H1 (cell line): ENCODE data around the gene SLC45A1. TPM values are rescaled to one million over a fixed set of nuclear protein-coding genes. Genes with fewer than 3 reads are reported as not detected.

ENCODE experiments used
- CTCF ChIA-PET: fragments of 300-600 bp; sonication (Branson Sonifier 250); formaldehyde crosslinking; loops from one replicate; lab custom pipeline; 2021; ENCODE audit not compliant: partially characterized antibody; lab: Charles Lee
- POLR2A ChIA-PET: fragments of 300-600 bp; sonication (Branson Sonifier 250); formaldehyde crosslinking; loops from one replicate; lab custom pipeline; 2021; ENCODE audit warnings: inconsistent platforms; ENCODE audit not compliant: partially characterized antibody; lab: Charles Lee
- DNase-seq, 2 experiments: peaks; one replicate each; pipeline versions ENCODE4 v3.0.0 to v3.0.0-alpha.2; 2010 to 2022; ENCODE audit warnings: low spot score in 2 of 2, low read depth in 1 of 2, mixed read lengths in 1 of 2
- FAIRE-seq: peaks from 2 replicates; lab custom pipeline; 2011; peaks lifted over from hg19 to GRCh38; lab: Jason Lieb, UNC
- H2AFZ ChIP-seq: 2 replicates; pipeline ENCODE4 v1.8.1; 2012; ENCODE audit warnings: low read length, inconsistent platforms
- H2AK5ac ChIP-seq: 2 replicates; pipeline ENCODE4 v1.6.1; 2013; ENCODE audit warnings: low read depth, low read length
- H2BK120ac ChIP-seq: replicated peaks from 2 replicates; pipeline ENCODE3; 2013; ENCODE audit warnings: low read depth, low read length, inconsistent platforms
- H2BK12ac ChIP-seq: 2 replicates; pipeline ENCODE4 v1.6.1; 2013; ENCODE audit warnings: low read depth, low read length
- H2BK15ac ChIP-seq: 2 replicates; pipeline ENCODE4 v1.6.1; 2013; ENCODE audit warnings: low read length
- H2BK20ac ChIP-seq: 2 replicates; pipeline ENCODE4 v1.6.1; 2013; ENCODE audit warnings: low read length
- H2BK5ac ChIP-seq: 2 replicates; pipeline ENCODE4 v1.6.1; 2013; ENCODE audit warnings: low read depth, low read length
- H3K14ac ChIP-seq: 2 replicates; pipeline ENCODE4 v1.6.1; 2013; ENCODE audit warnings: inconsistent platforms; ENCODE audit not compliant: insufficient read length
- H3K18ac ChIP-seq: 2 replicates; pipeline ENCODE4 v1.6.1; 2013; ENCODE audit warnings: low read length; ENCODE audit errors: extremely low read depth
- H3K23ac ChIP-seq: 2 replicates; pipeline ENCODE4 v1.6.1; 2013; ENCODE audit warnings: inconsistent platforms; ENCODE audit not compliant: insufficient read length
- H3K23me2 ChIP-seq: 2 replicates; pipeline ENCODE4 v1.6.1; 2013; ENCODE audit warnings: low read depth, low read length
- H3K27ac ChIP-seq: 2 replicates; pipeline ENCODE4 v1.6.1; 2011; ENCODE audit warnings: low read depth, low read length, inconsistent platforms
- H3K27me3 ChIP-seq, 4 experiments: replicated peaks in 1 of 4; 1 replicate in 1 of 4; 2 replicates in 3 of 4; pipeline versions ENCODE4 v1.6.1 to v1.8.1; 2011 to 2013; ENCODE audit warnings: low read length in 3 of 4, mild to moderate bottlenecking in 3 of 4, inconsistent platforms in 2 of 4, mixed read lengths in 2 of 4, moderate library complexity in 1 of 4; ENCODE audit not compliant: control insufficient read depth in 3 of 4, insufficient read depth in 3 of 4; ENCODE audit errors: extremely low read depth in 1 of 4
- H3K36me3 ChIP-seq, 4 experiments: 2 replicates each; pipeline versions ENCODE4 v1.6.1 to v1.8.1; 2011 to 2013; ENCODE audit warnings: mild to moderate bottlenecking in 4 of 4, low read length in 3 of 4, moderate library complexity in 2 of 4, control low read depth in 1 of 4, inconsistent platforms in 1 of 4; ENCODE audit not compliant: insufficient read depth in 4 of 4, control insufficient read depth in 2 of 4
- H3K4ac ChIP-seq: replicated peaks from 2 replicates; pipeline ENCODE3; 2013; ENCODE audit warnings: low read length, low read depth, mixed read lengths, inconsistent platforms; ENCODE audit not compliant: insufficient read length
- H3K4me1 ChIP-seq, 4 experiments: replicated peaks in 1 of 4; 1 replicate in 1 of 4; 2 replicates in 3 of 4; pipeline versions ENCODE4 v1.6.1 to v1.8.1; 2011 to 2013; ENCODE audit warnings: low read length in 3 of 4, inconsistent platforms in 2 of 4, mixed read lengths in 1 of 4; ENCODE audit not compliant: insufficient read depth in 4 of 4, control insufficient read depth in 3 of 4
- H3K4me2 ChIP-seq, 2 experiments: 2 replicates each; pipeline versions ENCODE4 v1.6.1 to v1.8.1; 2011 to 2013; ENCODE audit warnings: low read depth in 2 of 2, low read length in 2 of 2, control low read depth in 1 of 2, inconsistent platforms in 1 of 2, mild to moderate bottlenecking in 1 of 2; ENCODE audit not compliant: insufficient read depth in 1 of 2
- H3K4me3 ChIP-seq, 4 experiments: fragments of 200-600, 300-600 bp in 1 of 4; sonication (generic), shearing (Covaris generic), sonication (Bioruptor Twin) in 1 of 4; 2 replicates each; pipeline versions ENCODE4 v1.5.1 to v1.8.1; 2011 to 2016; ENCODE audit warnings: low read length in 4 of 4, low read depth in 3 of 4, control low read depth in 2 of 4, inconsistent platforms in 2 of 4, mild to moderate bottlenecking in 2 of 4, mixed read lengths in 1 of 4, moderate library complexity in 1 of 4; ENCODE audit not compliant: insufficient read depth in 2 of 4; ENCODE audit errors: extremely low read depth in 1 of 4
- H3K56ac ChIP-seq: replicated peaks from 2 replicates; pipeline ENCODE3; 2013; ENCODE audit warnings: low read depth, mild to moderate bottlenecking, mixed read lengths, low read length, inconsistent platforms; ENCODE audit not compliant: insufficient read length
- H3K79me1 ChIP-seq: 2 replicates; pipeline ENCODE4 v1.6.1; 2013; ENCODE audit warnings: low read depth, low read length, control low read depth
- H3K79me2 ChIP-seq, 2 experiments: 2 replicates each; pipeline versions ENCODE4 v1.6.1 to v1.8.1; 2012 to 2013; ENCODE audit warnings: low read length in 2 of 2, mild to moderate bottlenecking in 2 of 2, inconsistent platforms in 1 of 2; ENCODE audit not compliant: insufficient read depth in 2 of 2, control insufficient read depth in 1 of 2
- H3K9ac ChIP-seq, 4 experiments: replicated peaks in 1 of 4; 1 replicate in 1 of 4; 2 replicates in 3 of 4; pipeline versions ENCODE4 v1.6.1 to v1.8.1; 2011 to 2013; ENCODE audit warnings: low read depth in 3 of 4, low read length in 3 of 4, control low read depth in 2 of 4, mild to moderate bottlenecking in 2 of 4, moderate library complexity in 2 of 4, inconsistent platforms in 1 of 4; ENCODE audit errors: extremely low read depth in 1 of 4
- H3K9me3 ChIP-seq, 2 experiments: 2 replicates each; pipeline versions ENCODE4 v1.6.1 to v1.8.1; 2012 to 2013; ENCODE audit warnings: mild to moderate bottlenecking in 2 of 2, moderate library complexity in 2 of 2, control low read depth in 1 of 2, inconsistent platforms in 1 of 2, low read depth in 1 of 2, low read length in 1 of 2, mixed read lengths in 1 of 2; ENCODE audit not compliant: insufficient read depth in 2 of 2
- H4K20me1 ChIP-seq, 2 experiments: replicated peaks in 1 of 2; 2 replicates each; pipeline versions ENCODE3 to v1.8.1; 2011 to 2013; ENCODE audit warnings: inconsistent platforms in 2 of 2, low read length in 2 of 2, mild to moderate bottlenecking in 1 of 2; ENCODE audit not compliant: insufficient read depth in 2 of 2, control insufficient read depth in 1 of 2
- H4K5ac ChIP-seq: 2 replicates; pipeline ENCODE4 v1.6.1; 2013; ENCODE audit warnings: low read length, low read depth, mixed read lengths, inconsistent platforms; ENCODE audit not compliant: insufficient read length
- H4K8ac ChIP-seq: 2 replicates; pipeline ENCODE4 v1.8.0; 2013; ENCODE audit warnings: mild to moderate bottlenecking, moderate library complexity, low read length, inconsistent platforms; ENCODE audit not compliant: insufficient read depth; ENCODE audit errors: extremely low read depth
- H4K91ac ChIP-seq: replicated peaks from 2 replicates; pipeline ENCODE3; 2013; ENCODE audit warnings: low read length, mixed read lengths, inconsistent platforms; ENCODE audit not compliant: insufficient read length
- ATF3 ChIP-seq: IDR thresholded peaks from 2 replicates; pipeline ENCODE4 v1.6.1; 2011; ENCODE audit warnings: low read depth, mild to moderate bottlenecking, low read length; ENCODE audit not compliant: insufficient read depth
- CBX5 ChIP-seq: fragments of 300-800, 300-1000 bp; sonication (generic); IDR thresholded peaks from 2 replicates; pipeline ENCODE4 v1.7.1; 2016; ENCODE audit warnings: antibody characterized with exemption, low read length, low read depth
- CHD1 ChIP-seq: IDR thresholded peaks from 2 replicates; pipeline ENCODE4 v1.6.1; 2012; ENCODE audit warnings: low read depth, low read length, improper control_type of control experiment
- GABPA ChIP-seq: IDR thresholded peaks from 2 replicates; pipeline ENCODE4 v1.6.1; 2011; ENCODE audit warnings: mild to moderate bottlenecking, low read length, moderate library complexity, borderline replicate concordance; ENCODE audit not compliant: insufficient read depth
- HDAC6 ChIP-seq: IDR thresholded peaks from one replicate; pipeline ENCODE4 v1.7.1; 2012; ENCODE audit warnings: low read depth, mild to moderate bottlenecking, inconsistent platforms, low read length, moderate library complexity
- JUN ChIP-seq: IDR thresholded peaks from 2 replicates; pipeline ENCODE4 v1.6.1; 2011; ENCODE audit warnings: low read depth, mild to moderate bottlenecking, improper control_type of control experiment, low read length
- KDM1A ChIP-seq: fragments of 200-600, 300-600 bp; sonication (generic); IDR thresholded peaks from 2 replicates; pipeline ENCODE4 v1.7.1; 2016; ENCODE audit warnings: mild to moderate bottlenecking, low read length, borderline replicate concordance
- NANOG ChIP-seq: IDR thresholded peaks from 2 replicates; pipeline ENCODE4 v1.6.1; 2011; ENCODE audit warnings: low read length, low read depth, mild to moderate bottlenecking, inconsistent platforms; ENCODE audit not compliant: insufficient read depth, poor library complexity, severe bottlenecking
- POU5F1 ChIP-seq: IDR thresholded peaks from 2 replicates; pipeline ENCODE4 v1.6.1; 2011; ENCODE audit warnings: low read depth, mild to moderate bottlenecking, low read length, moderate library complexity
- SP2 ChIP-seq: IDR thresholded peaks from 2 replicates; pipeline ENCODE4 v1.6.1; 2012; ENCODE audit warnings: mild to moderate bottlenecking, low read length, inconsistent platforms
- TCF12 ChIP-seq: IDR thresholded peaks from 2 replicates; pipeline ENCODE4 v1.6.1; 2011; ENCODE audit warnings: low read depth, mild to moderate bottlenecking, low read length
- TEAD4 ChIP-seq: IDR thresholded peaks from 2 replicates; pipeline ENCODE4 v1.6.1; 2012; ENCODE audit warnings: low read depth, low read length, inconsistent platforms, mixed read lengths
- WGBS, 2 experiments: shearing (Covaris generic) in 1 of 2; methylation state at CpG; one replicate each; pipeline versions ENCODE4 v1.1.6 to v1.1.7; 2013 to 2015; ENCODE audit warnings: low lambda C conversion rate in 2 of 2, mixed read lengths in 2 of 2, inconsistent platforms in 1 of 2, low coverage in 1 of 2, missing lambda C conversion rate in 1 of 2; ENCODE audit not compliant: insufficient replicate concordance in 2 of 2, insufficient coverage in 1 of 2, insufficient read length in 1 of 2; ENCODE audit errors: extremely low coverage in 1 of 2, missing lambda C conversion rate in 1 of 2; 5-methylcytosine and 5-hydroxymethylcytosine counted together
- polyA plus RNA-seq, 7 experiments: library from polyadenylated mRNA; depleted of rRNA in 3 of 7; stranded (reverse) in 5 of 7; unstranded in 2 of 7; fragments of >200 nt in 5 of 7; fragments of 200-250 nt in 2 of 7; gene quantifications; 1 replicate in 5 of 7; 2 replicates in 1 of 7; 4 replicates in 1 of 7; pipeline versions ENCODE4 v1.2.1 to v1.2.3, GENCODE V29; 2011 to 2013; ENCODE audit warnings: missing spikeins in 2 of 7, mixed read lengths in 2 of 7
- total RNA-seq: library from RNA; stranded (reverse); fragmentation: NEBNext Ultra II Directional; extraction: Animal tissue kit (Norgen Biotek cat#: 25700); gene quantifications from 2 replicates; pipeline ENCODE4 v1.2.1, GENCODE V29; 2021

Gene SLC45A1
- total and polyA plus RNA-seq, 2 of the 8 experiments (the other 6 are each of a cell fraction or from before 2014, with no cell fraction given) = 1.0 to 1.7 TPM

- no peak overlapping the region for H2BK5ac ChIP-seq
- peaks cover 14 to 52% (median 43%) of the 10 kb centered on the region in 4 experiments for H3K36me3 ChIP-seq
- no peak overlapping the region for H3K18ac ChIP-seq
- H3K14ac ChIP-seq = no peak overlapping the region
- peaks cover 0 to 4% (median 1%) of the 10 kb centered on the region in 4 experiments; a peak in 2 of 7 replicates for H3K4me1 ChIP-seq
- FAIRE-seq = no peak
- no peaks in the 10 kb centered on the region for H3K27me3 ChIP-seq
- CTCF ChIA-PET = interaction anchor here (0.6 to 1.2 kb wide), 2 partner anchors 40 to 716 kb away, joined by 3 read pairs; no protein-coding TSS in a partner anchor
- H3K9ac ChIP-seq = no peak overlapping the region
- no peak overlapping the region for H2BK20ac ChIP-seq
- H3K4me2 ChIP-seq = no peak overlapping the region
- no peak overlapping the region for H2BK120ac ChIP-seq
- H3K27ac ChIP-seq = no peak overlapping the region
- H4K5ac ChIP-seq = no peak overlapping the region
- H3K23ac ChIP-seq = no peak overlapping the region
- H3K56ac ChIP-seq = no peak overlapping the region
- H4K20me1 ChIP-seq = peaks cover 9 to 13% of the 10 kb centered on the region in 2 experiments
- H2BK15ac ChIP-seq = no peak overlapping the region
- H3K9me3 ChIP-seq = no peaks in the 10 kb centered on the region
- H3K79me1 ChIP-seq = peaks cover 3% of the 10 kb centered on the region; the same call in 1 of the 2 replicates
- H2AFZ ChIP-seq = no peak overlapping the region
- H2AK5ac ChIP-seq = no peak overlapping the region
- no peak overlapping the region for H3K4me3 ChIP-seq
- 93% methylated on average over 20 of the region's 24 CpGs; no CpG with 5 or more reads in 1 of the 2 experiments for WGBS, 2 experiments
- H4K91ac ChIP-seq = no peak overlapping the region
- H3K23me2 ChIP-seq = no peaks in the 10 kb centered on the region
- no peak overlapping the region for H2BK12ac ChIP-seq
- no peaks in the 10 kb centered on the region; a peak in 1 of 4 replicates for H3K79me2 ChIP-seq
- no peak overlapping the region for H4K8ac ChIP-seq
- H3K4ac ChIP-seq = no peak overlapping the region
- no peak for DNase-seq
- POLR2A ChIA-PET = no interaction called here
- TF ChIP-seq CBX5 = no peak
- no peak for TF ChIP-seq JUN
- no peak for TF ChIP-seq ATF3
- TF ChIP-seq HDAC6 = no peak
- no peak for TF ChIP-seq TCF12
- TF ChIP-seq GABPA = no peak
- TF ChIP-seq POU5F1 = no peak
- TF ChIP-seq CHD1 = no peak
- TF ChIP-seq KDM1A = no peak
- TF ChIP-seq NANOG = no peak
- no peak for TF ChIP-seq TEAD4
- TF ChIP-seq SP2 = no peak
Observed at GRCh38 chr1:8355439-8356255, 37.7 kb downstream of the SLC45A1 start.
